IMR-90 (cell line): ENCODE data around the gene HDAC8. TPM values are rescaled to one million over a fixed set of nuclear protein-coding genes. Genes with fewer than 3 reads are reported as not detected.
"Not testable (repeated sequence)": the region's sequence is repeated elsewhere in the genome, so short reads cannot be mapped to it uniquely, and the experiment has no call there.

Source experiments
- ATAC-seq: fragments of 200-7000 bp; cut with Tn5 transposase; 2 replicates; pipeline ENCODE4 v1.9.1; 2020; ENCODE audit warnings: low read depth, mild to moderate bottlenecking, moderate library complexity
- BruUV-seq: library from RNA; stranded (reverse); fragments of 400-500 nt; replicated peaks from 2 replicates; lab custom pipeline; 2021; lab: Mats Ljungman, UMichigan
- CTCF ChIA-PET: fragments of 300-600 bp; formaldehyde crosslinking; extraction: SDS; loops from one replicate; lab custom pipeline; 2021; ENCODE audit warnings: antibody characterized with exemption; lab: Yijun Ruan, JAX
- POLR2A ChIA-PET: fragments of 300-600 bp; sonication (Branson Sonifier 250); formaldehyde crosslinking; loops from one replicate; lab custom pipeline; 2022; ENCODE audit warnings: antibody characterized with exemption; ENCODE audit not compliant: unreplicated experiment; lab: Charles Lee
- DNase-seq: peaks from one replicate; pipeline ENCODE4 v3.0.0; 2013
- H2AFZ ChIP-seq: replicated peaks from 2 replicates; pipeline ENCODE3; 2013; ENCODE audit warnings: low read length, mild to moderate bottlenecking; ENCODE audit not compliant: poor library complexity
- H2AK5ac ChIP-seq: 2 replicates; pipeline ENCODE4 v1.6.1; 2013; ENCODE audit warnings: low read depth, low read length, inconsistent platforms
- H2AK9ac ChIP-seq: replicated peaks from 2 replicates; pipeline ENCODE3; 2013; ENCODE audit warnings: mild to moderate bottlenecking, low read depth, low read length, moderate library complexity; ENCODE audit not compliant: poor library complexity
- H2BK120ac ChIP-seq: 2 replicates; pipeline ENCODE4 v1.6.1; 2013; ENCODE audit warnings: low read depth, low read length, inconsistent platforms
- H2BK15ac ChIP-seq: 3 replicates; pipeline ENCODE4 v1.6.1; 2013; ENCODE audit warnings: low read depth, low read length, inconsistent platforms
- H2BK20ac ChIP-seq: 2 replicates; pipeline ENCODE4 v1.6.1; 2013; ENCODE audit warnings: low read depth, mild to moderate bottlenecking, inconsistent platforms, low read length, moderate library complexity
- H2BK5ac ChIP-seq: 2 replicates; pipeline ENCODE4 v1.6.1; 2013; ENCODE audit warnings: mild to moderate bottlenecking, low read depth, low read length, inconsistent platforms; ENCODE audit not compliant: poor library complexity, severe bottlenecking
- H3K14ac ChIP-seq: replicated peaks from 2 replicates; pipeline ENCODE4 v1.6.1; 2013; ENCODE audit warnings: low read depth, low read length, inconsistent platforms
- H3K18ac ChIP-seq: 2 replicates; pipeline ENCODE4 v1.6.1; 2013; ENCODE audit warnings: low read depth, low read length, control low read depth
- H3K23ac ChIP-seq: 2 replicates; pipeline ENCODE4 v1.6.1; 2013; ENCODE audit warnings: low read depth, low read length, inconsistent platforms
- H3K27ac ChIP-seq: 2 replicates; pipeline ENCODE4 v1.5.1; 2013; ENCODE audit warnings: mild to moderate bottlenecking, control low read depth, low read length; ENCODE audit not compliant: insufficient read depth
- H3K27me3 ChIP-seq: 2 replicates; pipeline ENCODE4 v1.6.1; 2013; ENCODE audit warnings: low read length; ENCODE audit not compliant: control insufficient read depth, insufficient read depth
- H3K36me3 ChIP-seq: 2 replicates; pipeline ENCODE4 v1.6.1; 2013; ENCODE audit warnings: low read length, mixed read lengths; ENCODE audit not compliant: control insufficient read depth, insufficient read depth
- H3K4ac ChIP-seq: 2 replicates; pipeline ENCODE4 v1.6.1; 2013; ENCODE audit warnings: low read depth, low read length, inconsistent platforms
- H3K4me1 ChIP-seq: 2 replicates; pipeline ENCODE4 v1.6.1; 2013; ENCODE audit warnings: low read length, mixed read lengths; ENCODE audit not compliant: control insufficient read depth, insufficient read depth
- H3K4me2 ChIP-seq: 2 replicates; pipeline ENCODE4 v1.6.1; 2013; ENCODE audit warnings: low read depth, mild to moderate bottlenecking, control low read depth, low read length, moderate library complexity
- H3K4me3 ChIP-seq: 2 replicates; pipeline ENCODE4 v1.5.1; 2013; ENCODE audit warnings: low read depth, mild to moderate bottlenecking, control low read depth, low read length, moderate library complexity; ENCODE audit not compliant: insufficient read depth
- H3K56ac ChIP-seq: 2 replicates; pipeline ENCODE4 v1.6.1; 2013; ENCODE audit warnings: low read length, inconsistent platforms; ENCODE audit not compliant: insufficient read depth; ENCODE audit errors: extremely low read depth
- H3K79me1 ChIP-seq, 2 experiments: 2 replicates each; pipeline ENCODE4 v1.6.1; 2013; ENCODE audit warnings: low read length in 2 of 2, inconsistent platforms in 1 of 2, low read depth in 1 of 2
- H3K9ac ChIP-seq: 2 replicates; pipeline ENCODE4 v1.6.1; 2013; ENCODE audit warnings: low read depth, low read length, control low read depth
- H3K9me1 ChIP-seq: 2 replicates; pipeline ENCODE4 v1.6.1; 2013; ENCODE audit warnings: low read length, inconsistent platforms; ENCODE audit not compliant: insufficient read depth
- H3K9me3 ChIP-seq: 2 replicates; pipeline ENCODE4 v1.6.1; 2013; ENCODE audit warnings: low read length; ENCODE audit not compliant: control insufficient read depth, insufficient read depth
- H4K20me1 ChIP-seq: 2 replicates; pipeline ENCODE4 v1.6.1; 2013; ENCODE audit warnings: low read length, inconsistent platforms; ENCODE audit not compliant: insufficient read depth
- H4K5ac ChIP-seq: 2 replicates; pipeline ENCODE4 v1.6.1; 2013; ENCODE audit warnings: mild to moderate bottlenecking, low read depth, low read length, control low read depth
- H4K8ac ChIP-seq, 2 experiments: 2 replicates each; pipeline ENCODE4 v1.6.1; 2013; ENCODE audit warnings: low read depth in 2 of 2, low read length in 2 of 2, control low read depth in 1 of 2, inconsistent platforms in 1 of 2
- H4K91ac ChIP-seq: 2 replicates; pipeline ENCODE4 v1.6.1; 2013; ENCODE audit warnings: low read depth, low read length, inconsistent platforms; ENCODE audit not compliant: insufficient read depth
- FOS ChIP-seq: fragments of 150-350 bp; IDR thresholded peaks from 2 replicates; pipeline ENCODE4 v1.6.1; 2016; ENCODE audit warnings: low read depth, low read length
- RCOR1 ChIP-seq: IDR thresholded peaks from 2 replicates; pipeline ENCODE4 v1.6.1; 2012; ENCODE audit warnings: mild to moderate bottlenecking, low read length, improper control_type of control experiment; ENCODE audit not compliant: insufficient replicate concordance
- USF2 ChIP-seq: fragments of 150-350 bp; IDR thresholded peaks from 2 replicates; pipeline ENCODE4 v1.6.1; 2017; ENCODE audit warnings: mild to moderate bottlenecking, antibody characterized with exemption, low read length, low read depth
- WGBS, 2 experiments: methylation state at CpG; one replicate each; pipeline versions ENCODE4 v1.1.5 to v1.1.7; 2013; ENCODE audit warnings: missing lambda C conversion rate in 2 of 2; ENCODE audit not compliant: insufficient read length in 1 of 2; ENCODE audit errors: extremely low coverage in 2 of 2; 5-methylcytosine and 5-hydroxymethylcytosine counted together
- dilution Hi-C: fragments of 300-500 bp; cut with HindIII; formaldehyde crosslinking; loops from one replicate; pipeline ENCODE4 v1.14.3; 2018; ENCODE audit warnings: low sequenced_read_pairs; ENCODE audit not compliant: unreplicated experiment
- in situ Hi-C: fragments of 300-500 bp; cut with MboI; formaldehyde crosslinking; loops from 3 replicates; pipeline ENCODE4 v1.14.3; 2019; ENCODE audit warnings: low sequenced_read_pairs, inconsistent platforms, mixed read lengths
- intact Hi-C: fragments of 100-400 bp; cut with micrococcal nuclease; formaldehyde crosslinking; loops from 2 replicates; pipeline ENCODE4 v1.10.0; 2022
- polyA plus RNA-seq, 3 experiments: library from polyadenylated mRNA; depleted of rRNA; stranded (reverse); fragments of >200 nt; gene quantifications; 2 replicates each; pipeline ENCODE4 v1.2.3, GENCODE V29; 2012; ENCODE audit warnings: low replicate concordance in 1 of 3
- total RNA-seq: library from RNA; depleted of rRNA; stranded (reverse); fragments of >200 nt; gene quantifications from 2 replicates; pipeline ENCODE4 v1.2.3, GENCODE V29; 2012

HDAC8 gene
- total and polyA plus RNA-seq, 2 of the 4 experiments (the other 2 are of a cell fraction), result 16.1 to 28.5 TPM

DNA sequence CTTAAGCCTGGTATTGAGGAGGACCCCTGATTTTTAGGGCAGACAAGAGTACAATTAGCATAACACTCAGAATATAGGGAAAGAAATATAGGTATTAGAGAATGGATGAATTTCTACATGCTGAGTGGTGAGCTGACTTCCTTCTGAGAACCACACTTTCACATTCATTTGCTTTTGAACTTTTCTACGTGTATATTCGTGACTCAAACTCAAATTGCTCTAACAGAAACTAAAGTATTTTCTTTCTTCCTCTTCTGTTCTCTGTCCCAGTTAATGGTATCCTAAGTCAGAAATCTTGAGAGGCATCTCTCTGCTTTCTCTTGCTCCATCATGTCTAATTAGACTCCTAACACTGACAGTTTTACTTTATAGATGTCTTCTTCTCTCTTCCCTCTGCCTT lies 163.8 kb downstream of the HDAC8 start:
- H4K20me1 ChIP-seq, result no peaks in the 10 kb centered on the region
- no peak overlapping the region for H3K9ac ChIP-seq
- no CpG with 5 or more reads among the region's 2 CpGs for WGBS, 2 experiments
- peaks cover 1% of the 10 kb centered on the region; the same call in 1 of the 2 replicates for H3K27me3 ChIP-seq
- H3K9me3 ChIP-seq, result 0 out of 2 replicates have a peak, but pooled peaks cover 1% of the 10 kb centered on the region
- H3K4me1 ChIP-seq, result no peaks in the 10 kb centered on the region
- no peak overlapping the region for H2BK120ac ChIP-seq
- H3K14ac ChIP-seq, result no peak overlapping the region
- ChIA-PET CTCF (no interaction called here), POLR2A (no interaction called here)
- intact Hi-C loops, result no loop called here
- H2AFZ ChIP-seq, result no peak overlapping the region
- H3K56ac ChIP-seq, result no peak overlapping the region
- in situ Hi-C loops, result no loop called here
- H3K27ac ChIP-seq, result no peak overlapping the region
- no peak overlapping the region for H4K91ac ChIP-seq
- no peak overlapping the region for H3K23ac ChIP-seq
- no peak overlapping the region for H2AK9ac ChIP-seq
- no peak for DNase-seq
- no peak overlapping the region for H2BK15ac ChIP-seq
- H3K4me2 ChIP-seq, result no peak overlapping the region
- dilution Hi-C loops, result no loop called here
- no peaks in the 10 kb centered on the region for H3K9me1 ChIP-seq
- no peaks in the 10 kb centered on the region for H3K79me1 ChIP-seq
- no peak overlapping the region for H4K8ac ChIP-seq
- no peak for TF ChIP-seq RCOR1
- TF ChIP-seq USF2, result no peak
- TF ChIP-seq FOS, result no peak
- H2BK20ac ChIP-seq, result no peak overlapping the region
- no peak overlapping the region for H3K4ac ChIP-seq
- no peaks in the 10 kb centered on the region; the same call in 1 of the 2 replicates for H3K36me3 ChIP-seq
- H2BK5ac ChIP-seq, result no peak overlapping the region
- BruUV-seq, result no TSS peak
- H2AK5ac ChIP-seq, result no peak overlapping the region
- no peak overlapping the region for H4K5ac ChIP-seq
- H3K18ac ChIP-seq, result no peak overlapping the region
- no peak for ATAC-seq
- H3K4me3 ChIP-seq, result no peak overlapping the region

DNA sequence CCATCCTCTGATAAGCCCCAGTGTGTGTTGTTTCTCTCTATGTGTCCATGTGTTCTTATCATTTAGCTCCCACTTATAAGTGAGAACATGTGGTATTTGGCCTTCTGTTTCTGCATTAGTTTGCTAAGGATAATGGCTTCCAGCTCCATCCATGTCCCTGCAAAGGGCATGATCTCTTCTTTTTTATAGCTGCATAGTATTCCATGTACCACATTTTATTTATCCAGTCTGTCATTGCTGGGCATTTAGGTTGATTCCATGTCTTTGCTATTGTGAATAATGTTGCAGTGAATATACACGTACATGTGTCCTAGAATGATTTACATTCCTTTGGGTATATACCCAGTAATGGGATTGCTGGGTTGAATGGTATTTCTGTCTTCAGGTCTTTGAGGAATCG lies 167.5 kb downstream of the HDAC8 start:
- WGBS, 2 experiments, result no CpG with 5 or more reads among the region's 2 CpGs
- H4K20me1 ChIP-seq, dilution Hi-C loops, H2BK120ac ChIP-seq, H2AK9ac ChIP-seq, H3K27ac ChIP-seq, in situ Hi-C loops, H3K9me1 ChIP-seq, H3K23ac ChIP-seq, H3K79me1 ChIP-seq, POLR2A ChIA-PET, H3K4me3 ChIP-seq, H3K9ac ChIP-seq, H4K8ac ChIP-seq, H4K5ac ChIP-seq, H3K36me3 ChIP-seq, H3K18ac ChIP-seq, DNase-seq, H2AK5ac ChIP-seq, H3K4me2 ChIP-seq, H2AFZ ChIP-seq, ATAC-seq, CTCF ChIA-PET, H3K9me3 ChIP-seq, H2BK5ac ChIP-seq, H3K27me3 ChIP-seq, BruUV-seq, H2BK15ac ChIP-seq, H3K4me1 ChIP-seq, intact Hi-C loops, H3K14ac ChIP-seq, H3K4ac ChIP-seq, H3K56ac ChIP-seq, H2BK20ac ChIP-seq, H4K91ac ChIP-seq: not testable (repeated sequence)
